Measurements from ENCODE around the gene MUC6.

Gene MUC6

GRCh38 chr11:1039481-1040427 is 3.2 kb upstream of the MUC6 start:
- Histone ChIP-seq H3K4me1 (ENCODE audit: control insufficient read depth, insufficient read depth, low read length) (no peaks in the 10 kb centered on the region), H3K27ac (ENCODE audit: low read depth, low read length) (no peak overlapping the region), H3K9me3 (ENCODE audit: control insufficient read depth, insufficient read depth, low read length) (no peaks in the 10 kb centered on the region), H3K36me3 (ENCODE audit: control insufficient read depth, insufficient read depth, low read length) (no peaks in the 10 kb centered on the region), H3K27me3 (ENCODE audit: control insufficient read depth, insufficient read depth, low read length) (no peaks in the 10 kb centered on the region), H3K4me3 (ENCODE audit: low read depth, low read length) (no peak overlapping the region), H3K9ac (ENCODE audit: low read depth, low read length) (no peak overlapping the region)

GRCh38 chr11:1038921-1039320 is 2.4 kb upstream of the MUC6 start:
- Histone ChIP-seq H3K36me3 (ENCODE audit: control insufficient read depth, insufficient read depth, low read length) (no peaks in the 10 kb centered on the region), H3K27ac (ENCODE audit: low read depth, low read length) (no peak overlapping the region), H3K27me3 (ENCODE audit: control insufficient read depth, insufficient read depth, low read length) (no peaks in the 10 kb centered on the region), H3K9me3 (ENCODE audit: control insufficient read depth, insufficient read depth, low read length) (no peaks in the 10 kb centered on the region), H3K9ac (ENCODE audit: low read depth, low read length) (no peak overlapping the region), H3K4me1 (ENCODE audit: control insufficient read depth, insufficient read depth, low read length) (no peaks in the 10 kb centered on the region), H3K4me3 (ENCODE audit: low read depth, low read length) (no peak overlapping the region)

- H3K27me3 ChIP-seq (ENCODE audit: control insufficient read depth, insufficient read depth, low read length): no peaks in the 10 kb centered on the region
Measured at GRCh38 chr11:1038361-1038760, 1.8 kb upstream of the MUC6 start.

DNA sequence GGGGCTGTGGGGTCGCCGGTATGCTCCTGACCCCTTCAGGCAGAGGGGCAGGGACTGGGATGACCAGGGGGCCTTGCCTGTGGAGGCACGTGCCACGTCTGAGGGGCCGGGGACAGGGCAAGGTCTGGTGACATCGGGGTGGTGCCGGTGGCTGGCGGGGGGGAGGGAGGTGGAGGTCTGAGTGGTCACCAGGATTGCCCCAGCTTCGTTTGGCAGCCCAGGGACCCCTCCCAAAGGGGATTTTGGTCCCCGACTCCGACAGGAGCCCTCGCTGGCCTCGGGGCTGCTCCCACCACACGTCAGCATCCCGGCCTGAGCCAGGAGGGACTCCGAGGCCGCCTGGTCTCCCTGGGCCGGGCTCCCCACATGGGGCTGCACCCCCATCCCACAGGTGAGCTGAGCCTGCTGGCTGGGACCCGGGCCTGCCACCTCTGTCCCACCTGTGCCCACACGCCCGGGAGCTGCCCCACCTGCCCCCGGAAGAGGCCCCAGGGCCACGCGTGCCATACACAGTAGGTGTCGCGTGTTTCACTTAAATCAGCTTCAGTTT is 1.1 kb upstream of the MUC6 start:
- H3K9me3 ChIP-seq (ENCODE audit: control insufficient read depth, insufficient read depth, low read length): no peaks in the 10 kb centered on the region
- H3K9ac ChIP-seq (ENCODE audit: low read depth, low read length): no peak overlapping the region
- no peaks in the 10 kb centered on the region for H3K27me3 ChIP-seq (ENCODE audit: control insufficient read depth, insufficient read depth, low read length)
- H3K4me3 ChIP-seq (ENCODE audit: low read depth, low read length): no peak overlapping the region
- H3K4me1 ChIP-seq (ENCODE audit: control insufficient read depth, insufficient read depth, low read length): no peaks in the 10 kb centered on the region
- no peak overlapping the region for H3K27ac ChIP-seq (ENCODE audit: low read depth, low read length)
- no peaks in the 10 kb centered on the region for H3K36me3 ChIP-seq (ENCODE audit: control insufficient read depth, insufficient read depth, low read length)

More at GRCh38 chr11:1038361-1038760, 1.8 kb upstream of the MUC6 start:
- Histone ChIP-seq H3K9me3 (ENCODE audit: control insufficient read depth, insufficient read depth, low read length) (no peaks in the 10 kb centered on the region), H3K4me3 (ENCODE audit: low read depth, low read length) (no peak overlapping the region), H3K9ac (ENCODE audit: low read depth, low read length) (no peak overlapping the region), H3K4me1 (ENCODE audit: control insufficient read depth, insufficient read depth, low read length) (no peaks in the 10 kb centered on the region), H3K27ac (ENCODE audit: low read depth, low read length) (no peak overlapping the region), H3K36me3 (ENCODE audit: control insufficient read depth, insufficient read depth, low read length) (no peaks in the 10 kb centered on the region)

GRCh38 chr11:1036931-1037330 is 413 bp upstream of the MUC6 start:
- Histone ChIP-seq H3K9ac (ENCODE audit: low read depth, low read length) (no peak overlapping the region), H3K4me3 (ENCODE audit: low read depth, low read length) (no peak overlapping the region), H3K4me1 (ENCODE audit: control insufficient read depth, insufficient read depth, low read length) (no peaks in the 10 kb centered on the region), H3K9me3 (ENCODE audit: control insufficient read depth, insufficient read depth, low read length) (no peaks in the 10 kb centered on the region), H3K27ac (ENCODE audit: low read depth, low read length) (no peak overlapping the region), H3K27me3 (ENCODE audit: control insufficient read depth, insufficient read depth, low read length) (no peaks in the 10 kb centered on the region), H3K36me3 (ENCODE audit: control insufficient read depth, insufficient read depth, low read length) (no peaks in the 10 kb centered on the region)

DNA sequence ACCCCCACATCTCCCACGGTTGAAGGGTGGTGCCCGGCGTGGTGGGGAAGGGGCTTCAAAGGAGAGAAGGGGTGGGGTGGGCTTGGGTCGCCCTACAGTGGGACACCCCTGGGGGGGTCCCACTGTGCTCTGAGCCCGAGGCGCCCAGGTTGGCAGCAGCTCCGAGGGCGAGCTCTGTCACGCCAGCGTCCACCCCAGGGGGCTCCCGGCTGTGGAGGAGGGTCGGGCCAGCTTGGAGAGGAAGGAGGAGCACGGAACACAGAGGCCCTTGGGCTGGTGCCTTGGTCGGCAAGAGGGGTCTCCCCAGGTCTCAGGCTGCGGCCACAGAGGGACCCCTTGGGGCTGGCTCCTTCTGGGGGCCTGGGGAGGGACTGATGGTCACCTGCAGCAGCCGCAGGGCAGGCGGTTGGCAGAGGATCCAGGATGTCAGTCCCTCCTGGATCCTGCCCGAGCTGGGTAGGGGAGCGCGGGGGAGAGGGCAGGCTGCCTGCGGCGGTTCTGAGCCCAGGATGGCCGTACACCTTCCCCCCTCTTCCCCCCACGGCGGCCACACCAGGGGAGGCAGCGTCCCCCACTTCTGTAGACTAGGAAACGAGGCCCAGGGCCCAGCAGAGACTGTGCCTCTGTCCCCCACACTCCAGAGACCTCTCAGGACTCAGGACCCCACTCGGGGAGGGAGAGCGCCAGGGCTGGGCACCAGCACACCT is 788 bp downstream of the MUC6 start:
- no peak overlapping the region for H3K9ac ChIP-seq (ENCODE audit: low read depth, low read length)
- no peaks in the 10 kb centered on the region for H3K4me1 ChIP-seq (ENCODE audit: control insufficient read depth, insufficient read depth, low read length)
- no peak overlapping the region for H3K27ac ChIP-seq (ENCODE audit: low read depth, low read length)
- no peak overlapping the region for H3K4me3 ChIP-seq (ENCODE audit: low read depth, low read length)
- H3K27me3 ChIP-seq (ENCODE audit: control insufficient read depth, insufficient read depth, low read length): no peaks in the 10 kb centered on the region
- no peaks in the 10 kb centered on the region for H3K36me3 ChIP-seq (ENCODE audit: control insufficient read depth, insufficient read depth, low read length)
- H3K9me3 ChIP-seq (ENCODE audit: control insufficient read depth, insufficient read depth, low read length): no peaks in the 10 kb centered on the region

GRCh38 chr11:1034456-1035295 is 1.8 kb downstream of the MUC6 start:
- Histone ChIP-seq H3K27me3 (ENCODE audit: control insufficient read depth, insufficient read depth, low read length) (no peaks in the 10 kb centered on the region), H3K4me1 (ENCODE audit: control insufficient read depth, insufficient read depth, low read length) (no peaks in the 10 kb centered on the region), H3K4me3 (ENCODE audit: low read depth, low read length) (no peak overlapping the region), H3K27ac (ENCODE audit: low read depth, low read length) (no peak overlapping the region), H3K36me3 (ENCODE audit: control insufficient read depth, insufficient read depth, low read length) (no peaks in the 10 kb centered on the region), H3K9ac (ENCODE audit: low read depth, low read length) (no peak overlapping the region), H3K9me3 (ENCODE audit: control insufficient read depth, insufficient read depth, low read length) (no peaks in the 10 kb centered on the region)

DNA sequence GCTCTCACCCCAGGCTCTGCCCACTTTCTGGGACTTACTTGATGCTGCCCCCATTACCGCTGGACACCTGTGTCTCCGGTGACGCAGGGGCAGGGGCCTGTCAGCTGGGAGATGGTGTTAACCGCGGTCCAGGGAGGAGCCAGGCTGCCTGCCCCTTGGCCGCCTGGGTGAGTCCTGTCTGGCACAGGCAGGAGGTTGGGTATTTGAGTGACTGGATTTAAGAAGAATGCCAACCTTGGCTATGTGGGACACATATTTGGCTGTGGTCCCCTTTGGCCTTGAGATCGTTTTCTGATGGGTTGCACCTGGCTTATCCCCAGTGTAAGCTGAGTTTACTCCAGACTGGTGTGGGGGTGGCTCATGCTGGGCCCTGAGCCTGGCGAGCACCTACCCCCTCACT is 2.5 kb downstream of the MUC6 start:
- H3K27me3 ChIP-seq (ENCODE audit: control insufficient read depth, insufficient read depth, low read length): no peaks in the 10 kb centered on the region
- H3K4me1 ChIP-seq (ENCODE audit: control insufficient read depth, insufficient read depth, low read length): no peaks in the 10 kb centered on the region
- H3K36me3 ChIP-seq (ENCODE audit: control insufficient read depth, insufficient read depth, low read length): no peaks in the 10 kb centered on the region
- H3K27ac ChIP-seq (ENCODE audit: low read depth, low read length): no peak overlapping the region
- H3K9ac ChIP-seq (ENCODE audit: low read depth, low read length): no peak overlapping the region
- H3K4me3 ChIP-seq (ENCODE audit: low read depth, low read length): no peak overlapping the region
- H3K9me3 ChIP-seq (ENCODE audit: control insufficient read depth, insufficient read depth, low read length): no peaks in the 10 kb centered on the region

- no peaks in the 10 kb centered on the region for H3K9me3 ChIP-seq (ENCODE audit: control insufficient read depth, insufficient read depth, low read length)
- H3K36me3 ChIP-seq (ENCODE audit: control insufficient read depth, insufficient read depth, low read length): no peaks in the 10 kb centered on the region
- H3K4me1 ChIP-seq (ENCODE audit: control insufficient read depth, insufficient read depth, low read length): no peaks in the 10 kb centered on the region
- H3K27ac ChIP-seq (ENCODE audit: low read depth, low read length): no peak overlapping the region
- H3K9ac ChIP-seq (ENCODE audit: low read depth, low read length): no peak overlapping the region
- no peak overlapping the region for H3K4me3 ChIP-seq (ENCODE audit: low read depth, low read length)
- no peaks in the 10 kb centered on the region for H3K27me3 ChIP-seq (ENCODE audit: control insufficient read depth, insufficient read depth, low read length)
Measured at GRCh38 chr11:1033016-1033798, 3.3 kb downstream of the MUC6 start.

DNA sequence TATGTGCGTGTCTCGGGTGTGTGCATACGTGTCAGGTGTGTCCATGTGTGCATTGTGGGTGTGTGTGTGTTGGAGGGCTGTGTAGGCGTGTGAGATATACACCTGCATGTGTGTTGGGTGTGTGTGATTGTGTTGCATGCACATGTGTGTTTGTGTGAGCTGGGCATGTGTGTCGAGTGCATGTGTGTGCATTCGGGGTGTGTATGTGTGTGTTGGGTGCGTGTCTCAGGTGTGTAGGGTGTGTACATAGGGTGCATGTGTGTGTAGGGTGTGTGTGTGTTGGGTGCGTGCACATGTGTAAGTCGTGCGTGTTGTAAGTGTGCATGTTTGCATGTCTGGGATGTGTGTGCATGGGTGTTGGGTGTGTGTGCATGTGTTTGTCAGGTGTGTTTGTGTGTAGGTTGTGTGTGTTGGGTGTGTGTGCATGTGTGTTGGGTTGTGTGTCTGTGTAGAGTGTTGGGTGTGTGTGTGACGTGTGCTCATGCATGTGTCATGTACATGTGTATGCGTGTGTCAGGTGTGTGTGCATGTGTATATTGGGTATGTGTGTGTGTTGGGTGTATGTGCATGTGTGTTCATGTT is 4.1 kb downstream of the MUC6 start:
- Histone ChIP-seq H3K9ac (ENCODE audit: low read depth, low read length) (no peak overlapping the region), H3K9me3 (ENCODE audit: control insufficient read depth, insufficient read depth, low read length) (no peaks in the 10 kb centered on the region), H3K4me3 (ENCODE audit: low read depth, low read length) (no peak overlapping the region), H3K27me3 (ENCODE audit: control insufficient read depth, insufficient read depth, low read length) (no peaks in the 10 kb centered on the region), H3K36me3 (ENCODE audit: control insufficient read depth, insufficient read depth, low read length) (no peaks in the 10 kb centered on the region), H3K4me1 (ENCODE audit: control insufficient read depth, insufficient read depth, low read length) (no peaks in the 10 kb centered on the region), H3K27ac (ENCODE audit: low read depth, low read length) (no peak overlapping the region)
